Activated CD4-positive, alpha-beta T cell treated with anti-CD3 and anti-CD28 coated beads, Interleukin-2, Interleukin-6, amounts not matched to agents 100 ng/mL and 50 ng/mL, durations not matched to agents 16 hours and 8 hours (primary cell): ENCODE measurements around the gene KCNIP1.

ENCODE experiments used
- DNase-seq: peaks from one replicate; pipeline ENCODE4 v3.0.0-alpha.2; 2020

Gene KCNIP1

DNA sequence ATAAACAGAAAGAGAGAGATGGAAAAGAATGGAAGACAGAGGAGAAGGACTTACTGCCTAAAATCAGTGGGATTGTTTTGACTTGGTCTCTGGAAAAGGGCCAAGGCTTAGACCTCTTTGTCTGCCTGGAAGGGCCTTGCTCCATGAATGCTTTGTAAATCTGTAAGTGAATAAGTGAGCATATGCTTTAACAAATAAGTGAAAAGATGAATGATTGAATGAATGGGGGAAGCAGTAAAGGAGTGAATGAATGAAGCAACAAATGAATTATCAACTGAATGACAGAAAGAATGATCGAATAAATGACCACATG lies 5.5 kb downstream of the KCNIP1 start:
- DNase-seq: no peak

DNA sequence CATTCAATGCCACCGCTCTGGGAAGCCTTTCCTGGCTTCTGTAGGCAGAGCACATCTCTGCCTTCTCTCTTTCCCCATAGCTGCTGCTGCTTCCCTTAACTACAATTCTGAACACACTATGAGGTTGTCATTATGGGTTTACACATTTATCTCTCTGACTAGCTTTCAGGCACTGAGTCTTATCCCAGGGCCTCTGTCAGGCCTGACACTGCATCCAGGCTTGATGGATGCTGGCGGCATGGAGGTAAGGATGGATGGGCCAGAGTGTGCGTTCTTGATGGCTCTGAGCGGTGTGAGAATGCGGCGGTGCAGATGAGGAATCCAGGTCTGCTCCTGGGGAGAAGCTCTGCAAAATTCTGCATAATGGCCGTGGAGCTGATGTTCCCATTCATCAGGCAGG lies 6.3 kb downstream of the KCNIP1 start:
- DNase-seq: no peak

DNA sequence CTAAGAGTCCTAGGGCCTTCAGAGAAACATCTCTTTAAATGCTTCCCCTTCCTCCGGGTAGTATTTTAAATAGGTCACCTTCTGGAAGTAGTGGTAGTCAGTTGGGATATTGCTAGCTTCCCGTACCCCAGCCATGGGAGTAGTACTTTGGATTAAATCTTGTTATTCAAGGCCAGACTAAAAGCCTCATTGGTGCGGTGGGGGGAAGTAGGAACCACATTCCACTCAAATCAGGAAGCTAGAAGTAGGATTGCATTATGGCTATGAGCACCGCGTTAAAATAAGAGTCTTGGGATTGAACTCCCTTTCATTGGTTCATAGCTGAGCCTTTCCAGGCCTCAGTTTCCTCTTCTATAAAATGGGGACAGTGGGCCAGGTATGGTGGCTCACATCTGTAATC lies 6.7 kb downstream of the KCNIP1 start:
- no peak for DNase-seq

DNA sequence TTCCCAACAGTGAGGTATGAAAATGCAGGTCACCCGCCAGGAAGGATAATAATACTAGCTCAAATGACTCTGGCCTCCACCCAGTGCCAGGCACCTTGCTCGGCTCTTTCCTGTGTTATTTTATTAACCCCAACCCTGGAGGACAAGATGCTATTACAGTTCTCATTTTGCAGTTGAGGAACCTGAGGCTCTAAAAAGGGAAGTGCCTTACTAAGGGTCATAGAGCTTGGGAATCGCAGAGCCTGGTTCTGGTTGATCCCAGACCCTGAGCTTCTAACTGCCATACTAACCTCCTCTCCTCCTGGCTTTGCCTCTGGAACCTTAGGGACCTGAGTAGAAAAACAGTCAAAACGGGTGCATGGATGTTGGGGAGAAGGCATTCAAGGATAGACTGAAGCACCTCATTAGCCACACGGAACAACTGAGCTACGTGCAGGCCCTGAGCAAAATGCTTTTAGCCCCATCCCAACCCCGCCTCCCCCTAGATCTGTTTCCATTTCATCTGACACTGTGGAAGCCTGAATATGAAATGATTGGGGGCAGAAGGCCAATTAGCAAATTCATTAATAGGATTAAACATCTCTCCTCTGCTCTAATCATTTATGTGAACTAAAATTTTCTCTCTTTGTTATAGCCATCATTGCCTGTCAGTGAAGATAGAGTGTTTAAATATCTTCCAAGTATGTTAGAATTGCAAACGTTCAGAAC lies 7.9 kb downstream of the KCNIP1 start:
- DNase-seq: no peak

DNA sequence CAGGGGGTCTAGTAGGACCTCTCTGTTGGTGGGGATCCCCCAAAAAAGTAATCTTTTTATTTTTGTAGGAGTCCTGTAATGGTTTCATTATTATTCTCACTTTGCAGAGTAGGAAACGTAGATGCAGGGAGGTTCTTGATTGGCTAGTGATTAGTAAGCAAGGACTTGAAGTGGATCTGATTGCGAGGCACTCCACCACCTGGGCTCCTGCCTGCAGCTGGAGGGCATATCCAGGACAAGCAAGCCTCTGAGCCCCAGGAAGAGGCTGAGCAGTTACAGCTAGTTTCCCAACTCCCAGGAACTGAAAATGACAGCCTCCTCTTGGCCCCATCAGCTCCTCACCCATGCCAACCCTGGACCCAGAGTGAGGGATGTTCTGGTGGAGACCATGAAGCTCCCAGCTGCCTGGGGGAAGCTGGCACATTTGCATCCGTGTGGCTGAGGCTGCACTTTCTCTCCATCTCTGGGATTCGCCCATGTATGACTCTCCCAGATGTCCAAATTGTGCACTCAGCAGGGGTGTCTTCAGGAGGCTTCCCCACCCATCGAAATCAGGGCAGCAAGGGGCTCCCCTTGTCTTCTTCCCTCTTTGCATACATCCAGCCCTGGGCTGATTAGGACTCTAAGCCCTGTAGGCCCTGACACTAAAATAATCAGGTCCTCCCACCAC lies 10.2 kb downstream of the KCNIP1 start:
- no peak for DNase-seq

DNA sequence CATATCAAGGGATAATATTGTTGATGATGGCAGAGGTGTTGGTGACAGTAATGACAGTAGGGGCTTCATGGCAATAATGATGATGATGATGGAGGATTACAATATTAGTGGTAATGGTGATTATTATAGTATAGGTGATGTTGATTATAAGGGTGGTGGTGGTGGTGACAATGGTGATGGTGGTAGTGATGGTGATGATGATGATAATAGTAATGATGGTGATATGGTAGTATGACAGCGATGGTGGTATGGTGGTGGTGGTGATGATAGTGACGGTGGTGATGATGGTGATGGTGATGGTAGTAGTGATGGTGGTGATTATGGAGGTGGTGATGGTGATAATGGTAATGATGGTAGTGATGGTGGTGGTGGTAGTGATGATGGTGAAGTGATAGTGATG lies 13.6 kb downstream of the KCNIP1 start:
- DNase-seq: no peak

DNA sequence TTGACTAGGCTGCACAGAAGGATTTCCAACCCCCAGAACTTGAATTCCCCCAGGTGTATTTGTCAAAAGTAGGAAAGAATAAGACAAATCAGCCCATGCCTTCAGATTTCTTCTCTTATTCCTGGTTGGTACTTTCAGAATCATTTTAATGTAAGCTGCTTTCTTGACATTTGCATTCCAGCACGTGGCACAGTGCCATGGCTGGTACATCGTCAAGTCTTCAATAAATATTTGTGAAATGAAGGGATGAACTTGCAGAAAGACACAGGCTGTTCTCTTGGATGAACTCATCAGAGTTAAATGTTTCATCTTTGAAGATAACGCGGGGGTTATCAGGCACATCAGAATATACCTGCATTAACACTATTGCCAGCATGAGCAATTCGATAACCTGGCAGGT lies 14.5 kb downstream of the KCNIP1 start:
- DNase-seq: no peak

DNA sequence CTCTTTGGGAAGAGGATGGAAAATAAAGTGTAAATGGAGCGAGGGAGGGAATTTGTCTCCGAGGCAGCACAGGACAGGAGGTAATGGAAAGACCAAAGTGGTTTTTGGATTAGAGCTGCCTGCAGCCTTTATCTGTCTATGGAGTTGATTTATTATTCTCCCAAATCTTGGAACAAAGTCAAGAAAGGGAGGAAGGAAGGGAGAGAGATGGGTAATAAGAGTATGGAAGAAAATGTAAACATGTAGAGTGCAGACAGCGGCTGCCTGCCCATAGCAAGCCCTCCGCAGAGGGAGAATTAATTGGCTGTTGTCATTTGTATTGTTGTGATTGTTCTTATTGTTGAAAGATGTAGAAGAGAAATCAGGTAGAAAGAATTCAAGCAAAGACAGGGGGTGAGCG lies 15.7 kb downstream of the KCNIP1 start:
- no peak for DNase-seq

DNA sequence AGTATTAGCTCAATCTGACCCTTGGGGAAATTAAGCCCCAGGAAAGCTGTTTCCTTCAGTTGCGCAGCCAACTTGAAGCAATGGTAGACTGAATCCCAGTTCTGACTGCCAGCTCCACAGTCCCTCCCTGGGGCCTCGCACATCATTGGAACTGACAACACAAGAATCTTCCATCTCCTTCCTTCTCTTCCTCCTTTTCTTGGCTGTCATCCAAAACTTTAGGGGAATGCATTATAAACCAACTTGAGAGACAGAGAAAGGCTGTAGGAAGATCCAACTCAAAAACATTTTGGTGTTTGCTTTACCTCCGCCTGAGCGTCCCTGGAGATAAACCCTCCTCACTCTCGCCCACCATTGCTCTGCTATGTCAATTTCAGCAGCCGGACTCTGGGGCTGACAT lies 16.6 kb downstream of the KCNIP1 start:
- no peak for DNase-seq

DNA sequence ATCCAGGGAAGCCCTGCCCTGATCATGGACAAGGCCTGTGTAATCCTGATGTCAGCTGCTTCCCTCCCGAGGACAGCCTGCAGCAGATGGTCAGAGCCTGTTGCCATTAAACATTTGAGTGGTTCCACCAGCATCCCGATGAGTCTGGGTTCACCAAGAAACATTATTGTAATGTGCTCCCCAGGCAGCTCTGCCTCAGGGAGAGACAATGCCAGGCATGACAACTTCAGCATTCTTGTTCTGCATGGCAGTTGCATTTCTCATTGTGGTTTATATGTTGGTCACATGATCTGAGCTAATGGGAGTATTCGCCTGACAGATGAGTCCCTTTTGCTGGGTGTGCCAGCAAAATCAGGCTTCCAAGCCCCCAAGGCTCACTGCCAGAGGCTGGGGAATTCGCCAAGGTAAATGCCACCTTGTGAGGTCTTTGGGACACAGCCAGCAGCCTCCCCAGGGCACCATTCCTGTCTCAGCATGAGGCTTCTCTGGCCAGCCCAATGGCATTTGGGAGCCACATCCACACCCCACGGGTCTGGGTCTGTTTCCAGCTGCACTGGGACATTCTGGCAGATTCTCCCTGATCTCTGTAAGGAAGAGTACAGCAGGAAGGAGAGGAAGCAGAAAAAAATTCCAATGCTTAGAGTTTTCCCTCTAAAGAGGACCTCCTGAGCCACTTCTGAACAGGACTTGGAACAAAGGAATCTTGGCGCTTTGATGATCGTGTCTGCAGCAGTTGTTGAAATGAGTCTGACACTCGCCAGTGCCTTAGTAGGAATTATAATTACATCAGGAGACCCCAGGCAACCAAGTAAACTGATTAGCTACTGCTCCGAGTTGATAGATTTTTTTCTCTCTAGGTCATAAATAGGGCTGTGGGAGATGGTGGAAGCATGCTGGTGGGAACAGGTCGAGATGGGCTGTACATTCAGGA lies 18.7 kb downstream of the KCNIP1 start:
- no peak for DNase-seq

DNA sequence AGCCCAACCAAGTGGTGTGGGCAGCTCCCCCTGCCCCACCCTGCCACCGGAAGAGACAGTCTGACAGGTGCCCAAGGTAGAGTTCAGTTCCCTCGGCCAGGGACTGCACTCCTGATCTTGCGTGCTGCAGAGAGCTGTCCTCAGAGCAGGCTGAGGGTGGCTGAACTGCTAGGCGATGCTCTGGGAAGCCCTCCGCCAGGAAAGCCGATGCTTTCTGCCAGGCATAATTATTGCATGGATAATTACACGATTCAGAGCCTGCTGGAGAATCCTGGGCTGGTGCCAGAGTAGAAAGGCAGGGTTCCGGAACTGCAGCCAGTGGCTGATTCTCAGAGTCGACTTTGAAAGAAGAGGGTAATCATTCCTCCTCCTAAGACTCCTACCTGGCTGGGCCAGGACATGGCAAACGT lies 19.3 kb downstream of the KCNIP1 start:
- DNase-seq: no peak

DNA sequence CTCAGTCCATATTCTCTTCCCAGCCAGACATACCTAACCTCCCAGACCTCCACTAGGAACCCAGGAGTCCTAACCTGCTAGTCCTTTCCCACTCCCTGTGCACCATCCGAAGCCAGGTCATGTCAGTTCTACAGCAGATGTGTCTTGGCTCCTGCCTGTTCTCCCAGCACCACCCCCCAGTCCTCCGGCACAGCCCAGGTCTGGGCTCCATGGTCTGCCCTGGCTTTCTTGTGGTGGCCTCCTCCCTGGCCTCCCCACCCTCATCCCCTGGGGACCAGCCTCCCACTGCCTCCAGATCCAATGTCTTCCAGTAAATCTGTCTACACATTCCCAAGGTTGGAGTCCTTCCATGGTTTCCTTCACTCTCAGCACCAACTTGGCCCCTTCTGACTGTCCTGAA lies 20.0 kb downstream of the KCNIP1 start:
- DNase-seq: no peak

DNA sequence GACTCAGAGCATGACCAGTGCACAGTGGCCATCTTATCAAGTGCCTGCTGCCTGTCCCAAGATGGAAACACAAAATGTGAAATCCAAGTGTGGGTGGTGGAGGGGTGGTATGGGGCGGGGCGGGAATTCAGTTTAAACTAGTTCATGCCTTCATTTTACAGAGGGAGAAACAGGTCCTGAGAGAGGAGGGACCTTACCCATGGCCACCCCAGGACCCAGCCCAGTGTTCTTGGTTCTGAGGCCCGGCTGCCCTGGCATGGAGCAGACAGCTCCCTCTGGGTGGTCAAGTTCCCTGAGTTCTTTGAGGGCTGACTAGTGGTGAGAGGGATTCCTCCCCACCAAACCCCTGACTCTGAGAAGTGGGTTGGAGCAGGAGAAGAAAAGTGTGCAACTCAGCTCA lies 20.8 kb downstream of the KCNIP1 start:
- no peak for DNase-seq

DNA sequence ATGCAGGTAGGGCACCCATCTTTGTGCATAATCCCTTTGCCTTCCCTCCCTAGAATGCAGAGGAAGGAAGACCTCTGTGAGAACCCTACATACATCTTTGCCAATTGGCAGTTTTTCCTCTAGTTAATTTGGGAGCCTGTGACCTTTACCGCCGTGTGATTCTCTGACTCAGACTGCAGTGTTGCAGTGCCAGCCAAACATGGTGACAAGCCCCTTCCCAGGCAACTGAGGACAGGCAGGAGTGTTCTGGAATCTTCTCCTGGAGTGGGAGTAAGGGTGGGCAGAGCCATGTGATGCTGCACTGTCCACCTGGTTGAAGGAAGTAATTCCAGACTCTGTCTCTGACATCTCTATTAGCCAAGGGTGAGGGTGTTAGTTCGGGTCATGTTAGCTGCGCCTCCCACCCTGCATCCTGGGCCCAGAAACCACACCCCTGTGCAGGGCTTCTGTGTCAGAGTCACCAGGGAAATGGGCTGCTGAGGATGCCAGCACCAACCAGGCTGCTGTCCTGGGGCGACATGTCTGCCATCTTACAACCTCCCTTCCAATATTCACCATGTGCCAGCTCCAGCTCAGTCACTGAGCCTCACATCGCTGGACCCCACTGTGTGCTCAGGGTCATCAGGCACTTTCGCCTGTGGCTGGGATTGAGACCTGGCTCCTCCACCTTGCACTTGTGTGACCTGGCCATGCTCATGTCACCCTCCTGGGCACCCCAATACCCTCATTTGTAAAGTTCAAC lies 21.8 kb downstream of the KCNIP1 start:
- no peak for DNase-seq

DNA sequence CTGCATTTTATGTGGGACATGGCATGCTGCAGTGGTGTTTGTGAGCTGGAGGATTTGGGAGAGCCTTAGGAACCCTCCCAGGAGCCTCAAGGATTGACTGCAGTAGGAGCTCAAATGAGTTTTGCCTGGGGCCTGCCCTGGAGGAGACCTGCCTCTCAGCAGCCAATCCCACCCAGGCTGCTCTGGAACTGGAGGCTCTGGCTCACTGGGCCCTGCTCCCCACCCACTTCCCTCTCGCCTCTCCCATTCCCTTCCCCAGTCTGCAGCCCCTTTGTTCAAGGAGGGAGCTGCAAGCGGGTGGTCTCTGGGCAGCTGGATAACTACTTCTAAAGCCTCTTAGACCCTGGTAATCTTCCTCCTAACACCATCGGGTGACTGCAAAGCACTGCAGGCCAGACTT lies 24.2 kb downstream of the KCNIP1 start:
- DNase-seq: no peak

DNA sequence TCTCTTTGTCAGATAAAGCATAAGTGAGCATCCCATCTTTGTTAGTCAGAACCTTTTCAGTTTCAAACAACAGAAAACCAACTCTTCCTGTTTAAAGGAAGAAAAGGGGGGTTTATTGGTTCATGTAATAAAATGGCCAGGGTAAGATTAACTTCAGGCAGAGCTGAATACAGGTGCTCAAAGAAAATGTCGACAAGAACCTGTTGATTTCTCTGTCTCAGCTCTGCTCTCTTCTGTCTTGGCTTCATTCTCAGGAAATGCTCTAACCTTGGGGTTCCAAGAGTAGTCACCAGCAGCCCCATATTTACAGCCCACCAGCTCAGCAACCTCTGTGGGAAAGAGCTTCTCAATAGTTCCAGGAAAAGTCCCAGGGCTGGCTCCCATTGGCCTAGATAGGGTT lies 25.2 kb downstream of the KCNIP1 start:
- no peak for DNase-seq

DNA sequence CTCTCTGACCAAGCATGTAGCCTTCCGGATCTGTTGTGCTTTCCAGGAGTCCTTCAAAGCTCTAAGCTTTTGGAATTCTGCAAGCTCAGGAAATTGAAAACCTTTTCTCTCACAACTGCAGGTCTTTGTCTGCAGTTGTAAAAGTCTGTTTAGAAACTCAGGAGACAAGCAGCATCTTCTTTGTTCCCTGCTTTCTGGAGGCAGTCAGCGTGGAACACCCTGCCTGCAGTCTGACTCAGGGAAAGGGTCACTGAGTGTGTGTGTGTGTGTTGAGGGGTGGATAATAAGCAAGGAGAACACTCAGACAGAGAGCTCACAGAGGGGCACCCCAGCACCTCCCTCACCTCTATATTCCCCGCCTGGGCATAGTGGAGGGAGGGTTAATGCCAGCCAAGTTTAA lies 29.1 kb downstream of the KCNIP1 start:
- DNase-seq: no peak

DNA sequence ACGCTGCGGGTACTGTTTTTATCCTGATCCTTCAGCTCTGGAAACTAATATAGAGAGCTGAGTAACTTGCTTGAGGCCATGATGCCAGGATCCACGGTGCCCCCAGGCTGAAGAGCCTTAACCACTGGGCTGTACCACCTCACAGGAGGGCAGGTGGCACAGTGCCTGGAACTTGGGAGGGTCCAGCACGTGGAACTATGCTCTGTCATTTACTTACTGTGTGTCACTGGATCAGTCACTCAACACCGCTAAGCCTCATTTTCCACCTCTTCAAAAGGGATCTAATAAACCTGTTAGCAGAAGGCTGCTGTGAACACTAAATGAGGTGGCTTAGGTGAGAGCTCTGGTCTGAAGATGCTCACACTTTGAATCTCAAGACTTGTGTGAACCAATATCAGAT lies 29.6 kb downstream of the KCNIP1 start:
- DNase-seq: no peak

DNA sequence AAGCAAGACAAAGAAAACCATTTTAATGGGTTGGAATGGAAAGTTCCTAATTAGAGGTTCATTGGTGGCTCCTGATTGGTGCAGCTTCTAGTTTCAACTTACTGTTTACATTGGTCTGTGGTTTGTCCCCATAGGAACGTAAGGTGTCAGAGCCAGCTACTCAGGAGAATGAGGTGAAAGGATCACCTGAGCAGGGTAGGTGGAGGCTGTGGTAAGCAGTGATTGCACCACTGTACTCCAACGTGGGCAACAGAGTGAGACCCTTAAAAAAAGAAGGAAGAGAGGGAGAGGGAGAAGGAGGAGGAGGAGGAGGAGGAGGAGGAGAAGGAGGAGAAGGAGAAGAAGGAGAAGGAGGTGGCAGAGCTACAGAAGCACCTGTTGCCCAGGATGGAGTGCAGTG lies 30.4 kb downstream of the KCNIP1 start:
- DNase-seq: peak; percentile 3

DNA sequence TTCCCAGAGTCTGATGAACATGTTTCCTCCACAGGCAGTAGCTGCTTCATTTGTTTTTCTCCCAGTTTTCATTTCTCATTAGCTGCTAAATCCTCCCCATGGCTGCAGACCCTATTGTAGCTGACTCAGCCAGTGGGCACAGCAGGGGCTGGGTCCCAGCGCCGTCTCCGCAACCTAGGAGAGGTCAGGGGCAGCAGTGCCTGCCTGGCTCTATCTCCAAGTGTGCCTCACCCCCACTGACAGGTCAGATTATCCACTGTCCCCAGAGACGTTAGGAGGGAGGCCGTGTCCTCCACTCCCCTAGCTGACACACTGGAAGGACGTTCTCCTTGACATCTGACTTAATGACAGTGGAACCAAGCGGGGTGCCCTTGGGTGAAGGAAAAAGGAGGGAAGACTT lies 31.1 kb downstream of the KCNIP1 start:
- DNase-seq: no peak

DNA sequence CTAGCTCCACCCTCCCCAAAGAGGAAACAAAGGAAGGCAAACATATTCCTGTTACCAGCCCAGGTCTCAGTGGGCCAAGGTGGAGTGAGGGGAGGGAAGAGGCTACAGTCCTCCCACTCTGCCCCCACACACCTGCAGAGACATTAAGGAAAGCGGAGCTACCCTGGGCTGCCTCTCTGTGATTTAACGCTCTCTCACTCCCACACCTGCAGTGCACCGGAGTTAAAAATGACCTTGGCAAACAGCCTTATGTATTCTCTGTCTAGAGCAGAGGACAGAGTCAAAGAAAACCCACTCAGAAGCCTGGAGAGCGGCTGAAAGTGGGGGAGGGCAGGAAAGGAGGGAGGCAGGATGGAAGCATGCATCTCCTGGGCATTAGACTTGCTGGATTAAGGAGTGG lies 32.7 kb downstream of the KCNIP1 start:
- no peak for DNase-seq

DNA sequence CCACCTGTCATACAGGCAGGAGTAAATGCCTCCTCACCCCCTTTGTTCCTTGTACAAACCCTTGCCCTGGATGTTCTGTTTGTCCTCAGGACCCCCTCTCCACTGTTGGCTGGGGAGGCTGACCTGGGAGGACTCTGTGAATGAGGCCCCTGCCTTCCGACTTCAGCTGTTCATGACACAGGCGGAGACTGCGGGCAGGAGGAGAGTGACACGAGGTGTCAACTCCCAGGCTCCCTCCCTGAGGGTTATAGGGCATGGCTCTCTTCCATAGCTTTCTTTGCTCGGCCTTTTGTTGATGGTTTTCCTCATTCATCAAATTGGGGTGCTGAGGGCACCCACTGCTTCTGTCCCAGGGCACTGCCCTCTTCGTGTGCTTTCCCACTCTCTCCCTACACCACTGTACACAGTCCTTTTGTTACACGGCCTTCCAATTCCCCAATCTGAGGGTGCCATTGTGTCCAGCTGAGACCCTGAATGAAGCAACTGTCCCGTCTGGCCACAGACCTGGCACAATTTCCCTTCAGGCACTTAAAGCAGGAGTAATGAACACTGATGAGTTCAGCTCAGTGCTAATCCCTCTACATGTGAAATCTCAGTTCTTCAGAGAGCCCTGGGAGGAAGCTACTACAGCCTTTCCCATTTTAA lies 33.8 kb downstream of the KCNIP1 start:
- DNase-seq: no peak

DNA sequence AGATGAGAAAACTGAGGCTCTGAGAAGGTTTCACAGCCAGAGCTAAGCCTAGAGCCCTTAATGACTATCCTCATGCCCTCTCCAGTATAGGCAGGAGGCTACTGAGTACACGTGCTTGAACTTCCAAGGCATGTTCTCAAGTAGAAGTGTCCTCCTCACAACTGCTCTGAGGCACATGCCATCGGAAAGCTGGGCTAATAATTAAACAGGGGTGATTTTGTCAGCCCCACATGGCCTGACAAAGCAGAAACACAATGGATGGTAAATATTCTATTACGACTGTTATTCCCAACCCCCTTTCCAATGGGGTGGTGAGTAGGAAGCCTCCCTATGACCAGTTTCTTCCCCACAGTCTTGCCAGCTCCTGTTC lies 34.3 kb downstream of the KCNIP1 start:
- DNase-seq: no peak
